Tibial nerve (tissue), 4 donors: Measurements from ENCODE around the gene BCHE. TPM values are rescaled to one million over a fixed set of nuclear protein-coding genes. Genes with fewer than 3 reads are reported as not detected.

Source experiments
- DNase-seq, 2 donors: peaks; one replicate each; pipeline ENCODE4 v3.0.0-alpha.2; 2019; ENCODE audit warnings: low spot score in 2 of 2
- H3K27ac ChIP-seq, 4 donors: fragments of 200-600 bp; sonication (generic) in 3 of 4; one replicate each; pipeline ENCODE4 v1.5.1; 2017 to 2019; ENCODE audit warnings: mild to moderate bottlenecking in 1 of 4
- H3K27me3 ChIP-seq, 2 donors: fragments of 200-600 bp; sonication (generic) in 1 of 2; one replicate each; pipeline versions ENCODE4 v1.5.1 to v1.6.0; 2017 to 2019
- H3K36me3 ChIP-seq, 3 donors: fragments of 200-600 bp; sonication (generic); one replicate each; pipeline ENCODE4 v1.5.1; 2018 to 2019
- H3K4me1 ChIP-seq, 4 donors: fragments of 200-600 bp; sonication (generic) in 3 of 4; one replicate each; pipeline ENCODE4 v1.5.1; 2017 to 2019
- H3K4me3 ChIP-seq, 4 donors: fragments of 200-600 bp; sonication (generic) in 3 of 4; one replicate each; pipeline ENCODE4 v1.5.1; 2017 to 2019; ENCODE audit warnings: mild to moderate bottlenecking in 1 of 4, moderate library complexity in 1 of 4
- H3K9me3 ChIP-seq, 4 donors: fragments of 200-600 bp; sonication (generic) in 3 of 4; one replicate each; pipeline ENCODE4 v1.5.1; 2017 to 2019
- EP300 ChIP-seq, 2 donors: sonication (generic); formaldehyde crosslinking; IDR thresholded peaks; one replicate each; pipeline ENCODE4 v1.6.1; 2017; ENCODE audit warnings: antibody characterized with exemption in 2 of 2, mild to moderate bottlenecking in 1 of 2
- POLR2A ChIP-seq, 2 donors: fragments of 450-650 bp; IDR thresholded peaks; one replicate each; pipeline ENCODE4 v1.6.1; 2017; ENCODE audit warnings: antibody characterized with exemption in 2 of 2, mild to moderate bottlenecking in 2 of 2, moderate library complexity in 2 of 2
- WGBS, 2 donors: methylation state at CpG; one replicate each; pipeline ENCODE4 v1.1.5; 2018; 5-methylcytosine and 5-hydroxymethylcytosine counted together
- total RNA-seq, 4 donors: library from RNA; depleted of rRNA; stranded (reverse); fragments of >200 nt; gene quantifications; one replicate each; pipeline ENCODE4 v1.1.0, GENCODE V29; 2016
- TF ChIP-seq, protein P1 (sequence below), 5 experiments: fragments of 200-600 bp in 3 of 5; fragments of 450-650 bp in 2 of 5; sonication (generic) in 3 of 5; IDR thresholded peaks; one replicate each; pipeline ENCODE4 v1.5.1; 2016 to 2019; ENCODE audit warnings: antibody characterized with exemption in 5 of 5, mild to moderate bottlenecking in 3 of 5, moderate library complexity in 2 of 5

The BCHE gene
- total RNA-seq: 1 to 10 TPM in 1 of 4 donors, under 1 TPM in 2, not detected in 1; 0.30 to 1.3 (median 0.98) TPM

DNA sequence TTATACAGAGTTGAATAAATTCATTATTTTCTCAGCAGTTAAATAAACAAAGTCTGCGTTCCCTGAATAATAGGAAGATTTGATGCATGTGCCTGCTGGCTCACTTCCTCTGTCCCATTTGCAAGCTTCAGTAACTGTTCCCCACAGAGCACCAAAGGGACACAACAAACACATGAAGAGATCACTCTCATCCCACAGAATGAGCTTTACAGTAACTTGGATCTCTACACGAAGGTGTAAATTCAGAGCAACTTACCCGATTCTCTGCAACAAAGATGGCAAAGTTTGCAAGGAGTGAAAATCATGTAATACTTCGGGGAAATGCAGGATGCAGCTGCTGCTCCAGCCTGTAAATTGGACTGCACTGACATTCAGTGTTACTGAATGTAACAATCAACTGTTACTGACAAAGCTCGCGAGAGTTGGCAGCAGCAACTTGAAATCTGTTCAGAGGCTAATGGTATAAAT, at the start of gene BCHE:
Gene BCHE, minus strand, starts transcription at position 366 of the 468 bp plus-strand sequence. CDS start 6,390 bp downstream, outside the sequence.
- no peaks in the 10 kb centered on the region for H3K9me3 ChIP-seq
- peak within 1 kb of the TSS in 2 of 4 donors; percentile 11 to 31 for H3K4me3 ChIP-seq
- H3K27me3 ChIP-seq: no peaks in the 10 kb centered on the region
- 5 to 11% methylated on average over 6 of the region's 6 CpGs for WGBS, 2 donors
- peaks cover 0 to 5% (median 0%) of the 10 kb centered on the region in 4 donors for H3K4me1 ChIP-seq
- H3K36me3 ChIP-seq: no peaks in the 10 kb centered on the region
- TF ChIP-seq EP300 (IDR thresholded peaks at IDR 0.05) (no peak), POLR2A (IDR thresholded peaks at IDR 0.05) (no peak)
- TF ChIP-seq, protein P1, sequence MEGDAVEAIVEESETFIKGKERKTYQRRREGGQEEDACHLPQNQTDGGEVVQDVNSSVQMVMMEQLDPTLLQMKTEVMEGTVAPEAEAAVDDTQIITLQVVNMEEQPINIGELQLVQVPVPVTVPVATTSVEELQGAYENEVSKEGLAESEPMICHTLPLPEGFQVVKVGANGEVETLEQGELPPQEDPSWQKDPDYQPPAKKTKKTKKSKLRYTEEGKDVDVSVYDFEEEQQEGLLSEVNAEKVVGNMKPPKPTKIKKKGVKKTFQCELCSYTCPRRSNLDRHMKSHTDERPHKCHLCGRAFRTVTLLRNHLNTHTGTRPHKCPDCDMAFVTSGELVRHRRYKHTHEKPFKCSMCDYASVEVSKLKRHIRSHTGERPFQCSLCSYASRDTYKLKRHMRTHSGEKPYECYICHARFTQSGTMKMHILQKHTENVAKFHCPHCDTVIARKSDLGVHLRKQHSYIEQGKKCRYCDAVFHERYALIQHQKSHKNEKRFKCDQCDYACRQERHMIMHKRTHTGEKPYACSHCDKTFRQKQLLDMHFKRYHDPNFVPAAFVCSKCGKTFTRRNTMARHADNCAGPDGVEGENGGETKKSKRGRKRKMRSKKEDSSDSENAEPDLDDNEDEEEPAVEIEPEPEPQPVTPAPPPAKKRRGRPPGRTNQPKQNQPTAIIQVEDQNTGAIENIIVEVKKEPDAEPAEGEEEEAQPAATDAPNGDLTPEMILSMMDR (IDR thresholded peaks at IDR 0.05): no peak
- peak in 1 of 2 donors; percentile 18 for DNase-seq
- H3K27ac ChIP-seq: no peak within 1 kb of the TSS

DNA sequence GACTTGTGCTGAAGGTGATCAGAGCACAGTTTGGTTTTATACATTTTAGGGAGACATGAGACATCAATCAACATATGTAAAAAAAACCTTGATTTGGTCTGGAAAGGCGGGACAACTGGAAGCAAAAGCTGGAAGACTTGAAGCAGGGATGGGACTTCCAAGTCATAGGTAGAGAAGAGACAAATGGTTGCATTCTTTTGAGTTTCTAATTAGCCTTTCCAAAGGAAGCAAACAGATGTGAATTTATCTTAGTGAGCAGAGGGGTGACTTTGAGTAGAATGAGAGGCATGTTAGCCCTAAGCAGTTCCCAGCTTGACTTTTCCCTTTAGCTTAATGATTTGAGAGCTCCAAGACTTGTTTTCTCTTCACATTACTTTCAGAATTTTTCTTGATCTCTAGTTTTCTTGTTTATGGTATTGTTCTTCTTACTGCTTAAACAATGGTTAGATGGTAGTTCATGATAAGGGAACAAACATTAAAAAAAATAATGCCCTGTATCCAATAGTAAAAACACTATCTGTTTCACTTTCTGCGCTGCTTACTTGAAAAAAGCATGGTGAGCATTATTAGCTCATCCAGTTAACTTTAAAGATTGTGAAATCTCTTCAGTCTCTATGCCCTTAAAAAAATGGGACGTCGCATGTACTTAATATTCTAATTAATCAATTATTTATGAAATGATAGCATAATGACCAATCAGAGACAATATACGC, 48.5 kb upstream of the BCHE start:
- Histone ChIP-seq H3K36me3 (no peaks in the 10 kb centered on the region), H3K27me3 (no peaks in the 10 kb centered on the region), H3K4me3 (no peak overlapping the region), H3K27ac (no peak overlapping the region), H3K4me1 (no peaks in the 10 kb centered on the region), H3K9me3 (no peaks in the 10 kb centered on the region)
- TF ChIP-seq EP300 (IDR thresholded peaks at IDR 0.05) (no peak), POLR2A (IDR thresholded peaks at IDR 0.05) (no peak)
- TF ChIP-seq, protein P1 (IDR thresholded peaks at IDR 0.05): no peak
- 89 to 95% methylated on average over 5 of the region's 5 CpGs for WGBS, 2 donors
- DNase-seq: no peak

DNA sequence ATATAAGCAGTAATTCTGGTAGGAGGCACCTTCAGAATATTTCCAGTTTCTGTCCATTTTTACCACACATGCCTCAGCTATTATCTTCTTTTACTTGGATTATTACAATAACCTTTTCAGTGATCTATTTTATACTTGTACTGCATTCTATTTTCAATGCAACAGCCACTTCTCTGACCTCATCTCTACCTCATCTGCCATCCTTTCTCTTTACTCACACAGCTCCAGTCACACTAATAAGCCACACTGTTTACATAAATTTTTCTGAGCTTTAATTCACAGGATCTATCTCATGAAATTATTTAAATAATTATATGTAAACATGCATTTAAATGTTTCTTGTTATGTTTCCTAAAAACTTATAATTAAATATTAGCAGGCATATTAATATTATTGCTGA, 47.3 kb upstream of the BCHE start:
- no peak for DNase-seq
- H3K27ac ChIP-seq: no peak overlapping the region
- no peaks in the 10 kb centered on the region for H3K9me3 ChIP-seq
- no peaks in the 10 kb centered on the region for H3K4me1 ChIP-seq
- no peaks in the 10 kb centered on the region for H3K36me3 ChIP-seq
- no peaks in the 10 kb centered on the region for H3K27me3 ChIP-seq
- no peak overlapping the region for H3K4me3 ChIP-seq
- TF ChIP-seq POLR2A (IDR thresholded peaks at IDR 0.05): no peak
- TF ChIP-seq, protein P1 (IDR thresholded peaks at IDR 0.05): no peak
- TF ChIP-seq EP300 (IDR thresholded peaks at IDR 0.05): no peak

DNA sequence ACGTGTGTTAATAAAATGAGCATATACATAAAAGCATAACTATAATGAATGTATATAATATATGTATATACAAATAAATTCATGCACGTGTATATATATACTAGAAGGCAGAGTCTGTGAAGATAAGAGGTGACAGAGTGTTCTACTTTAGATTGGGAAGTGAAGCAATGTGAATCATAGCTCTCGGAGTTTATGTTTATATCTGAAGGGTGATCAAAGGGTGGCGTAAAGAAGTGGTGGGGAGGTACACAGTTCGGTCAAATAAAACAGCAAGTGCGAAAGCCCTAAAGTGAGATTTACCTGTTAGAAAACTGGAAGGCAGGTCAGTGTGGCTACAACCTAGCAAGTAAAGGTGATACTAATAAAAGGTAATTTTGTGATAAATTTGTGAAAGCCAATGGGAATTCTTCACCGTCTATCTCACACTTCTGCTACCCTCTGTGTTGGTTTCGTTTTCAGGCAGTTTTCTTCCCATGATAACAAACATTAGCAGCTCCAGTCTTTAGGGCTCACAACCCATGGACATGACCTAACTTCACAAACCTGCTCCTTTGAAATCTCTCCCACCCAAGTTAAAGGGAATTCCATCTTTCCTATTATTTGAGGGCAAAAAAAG, 46.7 kb upstream of the BCHE start:
- WGBS, 2 donors: 78 to 79% methylated on average over 8 of the region's 8 CpGs
- Histone ChIP-seq H3K27me3 (no peaks in the 10 kb centered on the region), H3K4me1 (no peaks in the 10 kb centered on the region), H3K4me3 (no peak overlapping the region), H3K27ac (no peak overlapping the region), H3K9me3 (no peaks in the 10 kb centered on the region), H3K36me3 (no peaks in the 10 kb centered on the region)
- DNase-seq: no peak
- TF ChIP-seq, protein P1 (IDR thresholded peaks at IDR 0.05): no peak
- no peak for TF ChIP-seq EP300 (IDR thresholded peaks at IDR 0.05)
- no peak for TF ChIP-seq POLR2A (IDR thresholded peaks at IDR 0.05)

DNA sequence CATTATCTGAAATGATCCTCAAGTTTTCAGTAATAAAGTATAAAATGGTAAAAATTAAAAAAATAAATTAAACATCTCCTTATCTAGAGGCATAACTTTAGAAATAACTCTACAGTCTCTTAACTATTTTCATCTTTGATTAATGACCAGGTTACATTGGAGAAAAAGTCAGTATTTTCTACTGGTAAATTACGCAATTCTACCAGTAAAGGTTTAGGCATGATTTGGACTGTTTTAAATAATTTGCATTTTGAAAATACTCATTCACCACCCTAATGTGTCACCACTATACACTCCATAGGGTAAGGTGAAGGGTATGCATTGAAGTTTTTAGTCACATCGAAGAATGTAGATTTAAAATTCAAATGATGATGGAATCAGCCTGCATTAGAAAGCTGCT, 45.9 kb upstream of the BCHE start:
- TF ChIP-seq, protein P1 (IDR thresholded peaks at IDR 0.05): no peak
- TF ChIP-seq EP300 (IDR thresholded peaks at IDR 0.05) (no peak), POLR2A (IDR thresholded peaks at IDR 0.05) (no peak)
- Histone ChIP-seq H3K27me3 (no peaks in the 10 kb centered on the region), H3K4me1 (no peaks in the 10 kb centered on the region), H3K27ac (no peak overlapping the region), H3K36me3 (no peaks in the 10 kb centered on the region), H3K4me3 (no peak overlapping the region), H3K9me3 (no peaks in the 10 kb centered on the region)
- 94 to 96% methylated on average over 2 of the region's 2 CpGs for WGBS, 2 donors
- DNase-seq: no peak
